Omental fat pad (tissue), 4 donors: ENCODE results near the gene MED12L. TPM values are rescaled to one million over a fixed set of nuclear protein-coding genes. Genes with fewer than 3 reads are reported as not detected.
A peak's percentile ranks its signal among the peaks of the same experiment; 100 is the strongest.

ENCODE experiments used
- ATAC-seq: fragments of 150-250 bp; one replicate; pipeline ENCODE4 v1.9.1; 2016; ENCODE audit warnings: mild to moderate bottlenecking, moderate library complexity; ENCODE audit not compliant: low FRiP score
- DNase-seq: peaks from one replicate; pipeline ENCODE4 v3.0.0-alpha.2; 2019; ENCODE audit warnings: low spot score
- total RNA-seq, 4 donors: library from RNA; depleted of rRNA; stranded (reverse); fragments of >200 nt; gene quantifications; one replicate each; pipeline ENCODE4 v1.1.0, GENCODE V29; 2016
- TF ChIP-seq, protein P1 (sequence below), 3 donors: fragments of 450-650 bp; IDR thresholded peaks; one replicate each; pipeline ENCODE4 v1.5.1; 2016 to 2017; ENCODE audit warnings: antibody characterized with exemption in 3 of 3, mild to moderate bottlenecking in 3 of 3, moderate library complexity in 2 of 3

The MED12L gene
- total RNA-seq, 4 donors from 2014 or later: 0.16 to 0.37 (median 0.31) TPM

DNA sequence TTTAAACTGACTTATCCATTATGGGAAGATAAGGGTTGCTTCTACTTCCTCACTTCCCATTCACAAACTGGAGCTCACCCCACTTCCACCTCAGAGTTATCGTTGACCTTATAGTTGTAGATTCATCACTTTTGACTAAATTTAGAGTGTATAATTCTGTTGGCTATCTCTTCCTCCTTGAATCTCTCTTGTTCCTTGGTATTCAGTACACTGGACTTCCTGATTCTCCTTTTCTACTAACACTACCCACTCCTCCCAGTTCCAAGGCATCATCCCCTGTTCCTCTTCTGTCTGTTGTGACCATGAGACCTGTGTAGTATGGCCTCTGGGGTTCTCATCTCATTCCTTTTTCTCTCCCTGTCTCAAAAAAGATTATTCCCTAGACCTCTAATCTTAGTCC is 237.0 kb downstream of the MED12L start:
- TF ChIP-seq, protein P1, sequence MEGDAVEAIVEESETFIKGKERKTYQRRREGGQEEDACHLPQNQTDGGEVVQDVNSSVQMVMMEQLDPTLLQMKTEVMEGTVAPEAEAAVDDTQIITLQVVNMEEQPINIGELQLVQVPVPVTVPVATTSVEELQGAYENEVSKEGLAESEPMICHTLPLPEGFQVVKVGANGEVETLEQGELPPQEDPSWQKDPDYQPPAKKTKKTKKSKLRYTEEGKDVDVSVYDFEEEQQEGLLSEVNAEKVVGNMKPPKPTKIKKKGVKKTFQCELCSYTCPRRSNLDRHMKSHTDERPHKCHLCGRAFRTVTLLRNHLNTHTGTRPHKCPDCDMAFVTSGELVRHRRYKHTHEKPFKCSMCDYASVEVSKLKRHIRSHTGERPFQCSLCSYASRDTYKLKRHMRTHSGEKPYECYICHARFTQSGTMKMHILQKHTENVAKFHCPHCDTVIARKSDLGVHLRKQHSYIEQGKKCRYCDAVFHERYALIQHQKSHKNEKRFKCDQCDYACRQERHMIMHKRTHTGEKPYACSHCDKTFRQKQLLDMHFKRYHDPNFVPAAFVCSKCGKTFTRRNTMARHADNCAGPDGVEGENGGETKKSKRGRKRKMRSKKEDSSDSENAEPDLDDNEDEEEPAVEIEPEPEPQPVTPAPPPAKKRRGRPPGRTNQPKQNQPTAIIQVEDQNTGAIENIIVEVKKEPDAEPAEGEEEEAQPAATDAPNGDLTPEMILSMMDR (IDR thresholded peaks at IDR 0.05): no peak
- ATAC-seq: no peak

DNA sequence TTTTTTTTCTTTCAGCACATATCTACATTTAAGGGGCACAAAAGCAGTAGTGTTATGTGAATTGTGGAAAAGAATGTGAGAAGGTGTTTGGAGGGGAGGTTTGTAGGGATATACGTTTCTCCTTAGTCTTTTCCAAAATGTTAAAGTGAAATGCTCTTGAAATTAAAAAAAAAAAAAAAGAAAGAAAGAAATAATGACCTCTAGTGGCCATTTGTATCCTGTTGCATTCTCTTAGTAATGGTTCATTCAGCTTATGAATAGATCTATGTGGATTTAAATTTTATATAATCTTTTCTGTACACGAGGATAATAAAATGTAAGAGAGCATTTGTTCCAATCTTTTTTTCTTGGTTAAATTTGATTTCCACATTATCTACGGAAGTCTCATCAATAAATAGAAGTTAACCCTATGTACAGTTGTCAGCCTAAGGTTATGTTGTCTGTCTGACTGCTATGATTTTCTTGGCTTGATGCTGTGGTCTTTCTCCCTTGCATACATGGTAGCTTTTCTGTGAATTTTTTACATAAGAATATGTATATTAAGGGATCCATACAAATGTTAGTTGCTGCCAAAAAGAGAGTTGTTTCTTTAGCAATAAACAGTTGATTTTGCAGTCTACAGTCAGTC is 242.2 kb downstream of the MED12L start:
- ATAC-seq (no peak), DNase-seq (no peak)
- TF ChIP-seq, protein P1 (IDR thresholded peaks at IDR 0.05): no peak

More for the DNA sequence above, 237.0 kb downstream of the MED12L start:
- no peak for DNase-seq

DNA sequence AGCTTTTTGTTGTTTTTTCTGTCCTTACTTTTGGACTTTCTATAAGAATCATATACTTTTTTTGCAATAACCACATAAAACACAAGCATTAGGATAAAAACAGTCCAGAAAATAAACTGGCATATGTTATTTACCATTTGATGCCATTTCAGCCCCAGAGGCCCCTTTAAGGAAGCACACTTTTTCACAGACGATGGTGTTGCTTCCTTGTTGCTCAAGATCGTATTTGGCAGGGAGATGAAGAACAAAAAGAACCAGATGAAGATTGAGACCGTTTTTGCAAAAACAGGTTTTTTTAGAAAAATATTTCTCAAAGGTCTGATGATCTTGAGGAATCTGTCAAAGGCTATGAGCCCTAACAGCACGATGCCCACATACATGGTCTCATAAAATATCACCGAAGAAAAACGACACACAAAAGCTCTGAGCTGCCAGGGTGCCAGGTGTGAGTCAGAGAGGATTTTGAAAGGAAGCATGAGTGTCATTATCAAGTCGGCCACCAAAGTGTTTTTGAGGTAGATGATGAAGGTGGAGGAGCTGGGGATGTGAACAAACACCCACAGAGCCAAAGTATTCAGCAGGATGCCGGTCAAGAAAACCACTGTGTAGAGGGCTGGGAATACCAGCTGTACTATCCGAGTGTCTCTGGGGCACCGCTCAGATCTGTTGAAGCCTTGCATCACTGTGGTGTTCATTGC is 243.0 kb downstream of the MED12L start:
- peak; percentile 50 for ATAC-seq
- TF ChIP-seq, protein P1 (IDR thresholded peaks at IDR 0.05): no peak
- no peak for DNase-seq

DNA sequence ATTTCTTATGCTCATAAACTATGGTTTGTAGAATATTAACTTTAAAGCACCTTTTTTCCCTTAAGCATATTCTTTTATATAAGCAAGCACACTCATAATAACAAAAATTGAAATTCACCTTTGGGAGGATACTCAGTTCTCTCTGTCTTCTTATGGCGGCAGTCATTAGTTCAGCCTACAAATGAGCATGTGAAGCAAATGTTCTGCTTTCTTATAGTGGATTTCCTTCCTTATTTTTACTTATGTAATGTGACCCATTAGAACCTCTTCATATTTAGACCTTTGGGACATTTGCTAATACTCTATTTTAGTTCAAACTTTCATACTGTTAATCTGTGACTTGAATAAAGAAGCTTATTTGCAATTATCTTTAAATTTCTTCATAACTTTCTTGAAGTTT is 243.9 kb downstream of the MED12L start, which contains the start of gene P2RY13:
P2RY13 (minus strand) TSS at position 187 of the 400 bp plus-strand sequence; CDS start at position 166, 21 bp downstream.
- ATAC-seq: no peak
- TF ChIP-seq, protein P1 (IDR thresholded peaks at IDR 0.05): no peak
- DNase-seq: no peak

DNA sequence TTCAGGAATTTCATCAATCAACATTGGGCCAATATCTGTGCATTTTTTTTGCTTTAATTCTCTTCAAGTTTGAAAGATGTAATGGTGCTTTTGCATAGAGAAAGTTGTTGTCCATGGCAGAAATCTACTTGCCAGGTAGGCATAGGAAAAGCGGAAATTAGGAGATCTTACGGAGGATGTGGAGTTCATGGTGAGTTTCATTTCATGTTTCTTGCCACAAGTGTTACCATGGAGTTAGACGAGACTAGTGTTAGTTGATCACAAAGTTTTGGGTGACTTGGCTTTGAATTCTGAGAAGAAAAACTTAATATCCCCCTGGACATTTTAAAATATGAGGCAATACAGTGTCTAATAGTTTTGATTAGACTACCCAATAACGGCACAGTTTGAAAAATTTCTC is 244.9 kb downstream of the MED12L start:
- TF ChIP-seq, protein P1 (IDR thresholded peaks at IDR 0.05): no peak
- DNase-seq (no peak), ATAC-seq (no peak)

DNA sequence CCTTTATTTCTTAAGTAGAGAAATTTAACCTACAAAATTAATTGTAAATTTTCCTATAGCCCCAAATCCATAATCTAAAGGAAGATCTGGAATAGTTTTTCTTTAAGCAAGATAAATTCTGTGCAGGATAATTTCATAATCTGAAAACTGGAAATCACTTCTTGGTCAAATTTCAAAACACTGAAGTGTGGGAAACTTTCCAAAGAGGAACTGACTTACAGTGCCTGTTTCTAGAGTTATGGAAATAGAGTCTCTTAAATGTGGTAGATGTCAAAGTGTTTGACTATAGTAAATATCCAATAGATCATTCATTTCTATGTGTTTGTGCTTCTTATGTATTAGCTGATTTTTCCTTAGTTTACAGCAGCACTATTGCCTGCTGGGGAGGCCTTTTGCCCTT is 245.4 kb downstream of the MED12L start:
- TF ChIP-seq, protein P1 (IDR thresholded peaks at IDR 0.05): no peak
- no peak for ATAC-seq
- DNase-seq: no peak

DNA sequence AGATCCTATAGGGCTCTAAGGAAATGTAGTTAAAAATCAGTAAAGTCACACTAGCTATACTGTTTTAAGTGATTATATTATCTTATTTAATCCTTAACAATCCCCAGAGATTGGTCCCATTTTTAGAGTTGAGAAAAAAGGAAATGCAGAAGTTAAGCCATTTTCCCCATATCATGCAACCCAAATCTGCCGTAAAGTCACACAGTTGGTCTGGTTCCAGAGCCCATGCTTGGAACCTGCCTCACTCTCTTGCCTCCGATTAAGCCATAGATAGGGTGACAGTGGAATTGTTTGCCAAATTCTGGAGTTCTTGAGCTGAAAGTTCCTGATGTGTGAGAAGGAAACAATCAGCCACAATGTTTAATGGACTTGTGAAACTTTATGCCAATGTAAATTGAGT is 246.2 kb downstream of the MED12L start:
- DNase-seq: no peak
- TF ChIP-seq, protein P1 (IDR thresholded peaks at IDR 0.05): no peak
- no peak for ATAC-seq
